Sigmoid colon (tissue), 3 donors: ENCODE data around the gene SLC6A8.
"Not testable (repeated sequence)": the region's sequence is repeated elsewhere in the genome, so short reads cannot be mapped to it uniquely, and the experiment has no call there.

ENCODE experiments used
- CTCF ChIP-seq, 4 experiments: fragments of 450-650 bp in 3 of 4; fragments of 200-600 bp in 1 of 4; IDR thresholded peaks; one replicate each; pipeline ENCODE4 v1.5.1; 2016 to 2019; ENCODE audit warnings: antibody characterized with exemption in 4 of 4, mild to moderate bottlenecking in 3 of 4, moderate library complexity in 2 of 4
- POLR2A ChIP-seq, 2 donors: fragments of 450-650 bp; IDR thresholded peaks; one replicate each; pipeline ENCODE4 v1.6.1; 2016; ENCODE audit warnings: antibody characterized with exemption in 2 of 2, mild to moderate bottlenecking in 2 of 2, moderate library complexity in 2 of 2

GRCh38 chrX:153699784-153700371 lies 12.2 kb downstream of the SLC6A8 start:
- TF ChIP-seq CTCF, POLR2A (IDR thresholded peaks at IDR 0.05): not testable (repeated sequence)
